Large intestine (tissue), 3 donors: ENCODE measurements around the gene FOXP1. TPM values are rescaled to one million over a fixed set of nuclear protein-coding genes. Genes with fewer than 3 reads are reported as not detected.

Experiments used
- DNase-seq, 2 donors: peaks; one replicate each; pipeline versions ENCODE4 v3.0.0 to v3.0.0-alpha.2; 2013
- H3K27ac ChIP-seq: one replicate; pipeline ENCODE4 v1.5.1; 2013; ENCODE audit warnings: low read length
- H3K27me3 ChIP-seq: 2 replicates; pipeline ENCODE4 v1.6.1; 2013; ENCODE audit warnings: low read length; ENCODE audit not compliant: control insufficient read depth, insufficient read depth
- H3K36me3 ChIP-seq: 2 replicates; pipeline ENCODE4 v1.6.1; 2013; ENCODE audit warnings: low read length; ENCODE audit not compliant: control insufficient read depth, insufficient read depth
- H3K4me1 ChIP-seq: one replicate; pipeline ENCODE4 v1.6.1; 2013; ENCODE audit warnings: low read length; ENCODE audit not compliant: control insufficient read depth, insufficient read depth
- H3K4me3 ChIP-seq: one replicate; pipeline ENCODE4 v1.5.1; 2013; ENCODE audit warnings: low read length
- H3K9me3 ChIP-seq: one replicate; pipeline ENCODE4 v1.6.1; 2013; ENCODE audit warnings: mild to moderate bottlenecking, low read depth, low read length, moderate library complexity; ENCODE audit not compliant: control insufficient read depth
- WGBS: methylation state at CpG from one replicate; pipeline ENCODE4 v1.1.5; 2013; ENCODE audit warnings: low lambda C conversion rate; ENCODE audit not compliant: insufficient coverage; 5-methylcytosine and 5-hydroxymethylcytosine counted together
- polyA plus RNA-seq: library from polyadenylated mRNA; unstranded; fragments of 120-200 nt; gene quantifications from one replicate; pipeline ENCODE4 v1.2.1, GENCODE V29; 2013

The FOXP1 gene
- polyA plus RNA-seq, 1 donor = 64.1 TPM

DNA sequence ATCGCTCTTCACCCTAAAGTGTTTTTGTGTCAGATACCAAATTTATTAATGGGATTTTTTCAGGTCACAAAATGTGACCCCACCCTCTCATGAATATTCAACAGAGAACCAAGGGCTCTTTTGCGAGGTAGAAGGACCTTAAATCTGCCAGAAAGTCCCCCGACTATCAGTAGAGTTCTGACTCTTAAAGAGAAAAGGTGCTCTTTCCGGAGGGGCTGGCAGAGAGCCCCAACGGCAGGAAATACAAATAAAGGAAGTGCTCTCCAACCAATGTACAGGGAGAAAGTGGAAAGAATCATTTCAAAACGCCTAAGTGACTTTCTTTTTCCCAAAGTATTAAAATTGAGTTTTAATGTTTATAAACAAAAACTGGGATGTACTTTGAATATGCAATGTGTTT is 517.2 kb downstream of the FOXP1 start:
- DNase-seq = no peak
- H3K4me1 ChIP-seq = peaks cover 25% of the 10 kb centered on the region
- no peaks in the 10 kb centered on the region for H3K36me3 ChIP-seq
- 20% methylated on average over 1 of the region's 6 CpGs for WGBS
- H3K4me3 ChIP-seq = no peak overlapping the region
- peak overlapping the region; percentile 93 for H3K27ac ChIP-seq
- H3K9me3 ChIP-seq = no peaks in the 10 kb centered on the region
- no peaks in the 10 kb centered on the region for H3K27me3 ChIP-seq

DNA sequence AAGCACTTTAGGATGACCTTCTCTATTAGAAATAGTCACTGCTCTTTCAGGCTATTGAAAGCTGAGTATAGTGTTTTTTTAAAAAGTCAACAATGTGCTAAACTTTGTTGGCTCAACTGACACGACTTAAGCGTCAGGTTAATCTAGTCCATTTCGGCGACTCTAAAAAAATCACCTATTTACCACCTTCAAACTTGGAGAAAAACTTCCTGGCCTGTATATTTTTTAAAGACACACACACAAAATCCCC is 517.8 kb downstream of the FOXP1 start:
- Histone ChIP-seq H3K36me3 (no peaks in the 10 kb centered on the region), H3K9me3 (no peaks in the 10 kb centered on the region), H3K4me3 (peak overlapping the region; percentile 64), H3K27ac (peak overlapping the region; percentile 93), H3K27me3 (no peaks in the 10 kb centered on the region), H3K4me1 (peaks cover 25% of the 10 kb centered on the region)
- DNase-seq = no peak
- WGBS = no CpG with 5 or more reads among the region's 4 CpGs

DNA sequence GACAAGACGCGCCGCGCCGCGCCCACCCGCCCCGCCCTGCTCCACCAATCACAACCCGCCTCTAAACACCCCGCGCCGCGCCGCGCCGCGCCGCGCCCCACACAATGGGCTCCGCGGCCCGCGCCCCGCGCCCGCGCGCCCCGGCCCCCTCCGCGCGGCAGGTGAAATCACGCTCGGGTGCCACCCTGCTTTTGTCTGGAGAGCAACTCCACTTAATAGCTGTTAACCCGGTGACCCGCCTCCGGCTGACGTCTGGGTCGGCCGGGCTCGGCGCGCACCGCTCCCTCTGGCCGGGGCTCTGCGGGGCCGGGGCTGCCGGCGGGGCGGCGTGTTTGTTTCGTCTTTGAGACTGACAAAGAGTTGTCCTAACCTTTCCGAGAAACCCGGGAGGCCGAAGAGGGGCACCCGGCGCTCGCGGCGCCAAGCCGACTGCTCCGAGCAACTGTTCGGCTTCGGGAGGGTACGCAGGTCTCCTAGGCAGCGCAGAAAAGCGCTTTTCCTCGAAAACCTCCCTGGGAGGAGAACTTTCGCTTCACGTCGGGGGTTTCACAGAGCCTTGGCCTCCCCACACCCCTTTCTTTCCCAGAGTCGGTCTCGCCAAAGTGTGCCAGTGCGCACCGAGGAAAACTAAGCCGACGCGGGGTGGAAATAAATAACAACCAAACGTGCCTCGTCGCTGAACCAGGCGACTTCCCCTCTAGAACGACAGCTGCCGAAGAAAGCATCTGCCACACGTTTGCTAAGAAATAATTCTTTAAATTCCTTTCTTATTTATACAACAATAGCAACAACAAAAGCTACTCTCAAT is 518.4 kb downstream of the FOXP1 start:
- H3K4me1 ChIP-seq = peaks cover 25% of the 10 kb centered on the region
- no peaks in the 10 kb centered on the region for H3K27me3 ChIP-seq
- DNase-seq = peak in 1 of 2 donors; percentile 31
- no peaks in the 10 kb centered on the region for H3K9me3 ChIP-seq
- peak overlapping the region; percentile 64 for H3K4me3 ChIP-seq
- WGBS = no CpG with 5 or more reads among the region's 85 CpGs
- peak overlapping the region; percentile 93 for H3K27ac ChIP-seq
- H3K36me3 ChIP-seq = no peaks in the 10 kb centered on the region

DNA sequence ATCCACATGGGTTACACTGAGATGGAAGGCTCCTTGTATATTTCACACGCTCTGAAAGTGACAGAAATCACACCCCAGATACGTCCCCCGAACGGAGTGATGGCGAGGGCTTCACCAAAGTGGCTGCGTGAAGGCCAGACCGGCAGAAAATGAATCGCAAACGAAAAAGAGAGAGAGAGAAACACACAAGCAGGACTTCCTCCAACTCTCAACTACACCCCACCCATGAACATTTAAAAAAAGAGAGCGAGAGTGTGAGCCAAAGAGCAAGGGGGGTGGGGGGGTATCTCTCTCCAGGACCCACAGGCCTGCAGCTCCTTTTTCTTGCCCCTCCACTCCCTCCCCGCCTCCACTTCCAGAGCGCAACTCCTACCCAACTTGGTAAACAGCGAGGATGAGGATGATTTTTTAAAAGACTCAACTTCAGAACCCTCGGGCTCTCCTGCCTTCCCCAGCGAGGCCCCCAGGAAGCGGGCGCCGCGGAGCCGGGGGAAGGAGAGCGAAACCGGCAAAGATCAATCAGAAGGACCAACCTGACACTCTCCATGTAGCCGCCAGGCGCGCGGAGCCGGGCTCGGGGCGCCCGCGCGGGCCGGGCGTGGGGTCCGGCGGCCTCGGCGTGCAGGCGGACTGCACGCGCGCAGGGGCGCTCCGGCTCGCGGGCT is 519.1 kb downstream of the FOXP1 start:
- H3K4me1 ChIP-seq = peaks cover 25% of the 10 kb centered on the region

DNA sequence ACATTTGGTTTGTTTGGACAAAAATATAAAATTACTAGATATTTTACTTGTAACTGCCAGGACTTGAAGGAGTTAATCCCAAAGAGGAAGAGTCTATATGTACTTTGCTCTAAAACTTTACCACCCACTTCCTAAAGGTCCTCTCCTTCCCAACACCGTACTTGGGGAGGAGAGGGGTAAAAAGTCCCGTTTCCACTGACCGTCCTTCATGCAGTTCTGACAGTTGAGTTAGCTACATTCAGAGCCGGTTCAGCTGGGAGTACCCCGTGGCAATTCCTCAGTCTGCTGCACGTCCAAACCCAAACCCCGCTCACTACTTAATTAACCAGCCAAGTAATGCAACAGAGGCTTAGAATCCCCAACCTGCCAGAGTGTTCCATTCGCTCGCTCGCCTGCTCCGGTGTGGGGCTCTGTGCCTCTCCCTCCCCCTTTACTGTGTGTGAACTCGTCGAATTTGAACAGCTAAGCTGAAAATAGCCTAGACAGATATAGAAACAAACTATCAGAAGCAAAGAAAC is 519.7 kb downstream of the FOXP1 start:
- Histone ChIP-seq H3K4me1 (peaks cover 25% of the 10 kb centered on the region), H3K4me3 (peak overlapping the region; percentile 59), H3K36me3 (no peaks in the 10 kb centered on the region), H3K9me3 (no peaks in the 10 kb centered on the region), H3K27me3 (no peaks in the 10 kb centered on the region), H3K27ac (peak overlapping the region; percentile 94)
- WGBS = no CpG with 5 or more reads among the region's 13 CpGs
- DNase-seq = peak; percentile 33 to 77

More for the DNA sequence above, 519.1 kb downstream of the FOXP1 start:
- peak overlapping the region; percentile 59 for H3K4me3 ChIP-seq
- H3K27me3 ChIP-seq = no peaks in the 10 kb centered on the region
- H3K27ac ChIP-seq = peak overlapping the region; percentile 94
- H3K36me3 ChIP-seq = no peaks in the 10 kb centered on the region
- H3K9me3 ChIP-seq = no peaks in the 10 kb centered on the region
- WGBS = no CpG with 5 or more reads among the region's 46 CpGs
- DNase-seq = peak; percentile 61 to 85

DNA sequence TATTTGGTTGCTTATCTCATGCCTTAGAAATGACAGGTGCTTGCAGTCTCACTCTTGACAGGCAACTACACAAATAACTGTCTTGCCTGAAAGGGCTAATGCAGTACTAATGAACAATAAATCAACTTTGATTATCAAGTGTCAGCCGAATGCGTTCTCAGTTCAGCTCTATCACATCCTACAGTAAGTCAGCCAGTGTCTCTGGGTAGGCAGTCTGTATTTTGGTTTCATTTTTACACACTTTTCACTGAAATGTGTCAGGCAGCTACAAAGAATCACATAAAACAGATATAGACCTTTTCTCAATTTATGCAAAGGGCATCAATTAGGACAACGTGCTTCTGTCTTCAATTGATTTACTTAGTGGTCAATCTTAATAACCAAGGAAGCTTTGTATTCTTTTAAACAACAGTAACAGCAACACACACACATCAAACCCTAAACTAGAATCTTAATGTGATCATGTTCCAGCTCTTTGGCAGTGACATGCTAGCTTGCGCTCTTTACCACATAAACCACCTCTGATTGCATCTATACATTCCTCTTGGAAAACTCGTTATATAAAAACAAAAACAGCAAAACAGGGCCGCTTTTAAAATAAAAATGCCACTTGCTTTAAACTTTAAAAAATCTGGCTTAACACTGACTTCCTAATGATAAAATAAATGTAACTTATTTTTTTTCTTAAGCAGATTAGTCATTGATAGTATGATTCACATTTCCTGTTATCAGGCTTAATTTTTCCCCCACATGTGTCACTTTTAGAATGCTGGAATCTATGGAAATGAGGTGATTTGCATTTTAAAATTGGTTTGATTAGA is 520.4 kb downstream of the FOXP1 start:
- no peaks in the 10 kb centered on the region for H3K36me3 ChIP-seq
- H3K27me3 ChIP-seq = no peaks in the 10 kb centered on the region
- H3K4me3 ChIP-seq = peak overlapping the region; percentile 59
- peak overlapping the region; percentile 94 for H3K27ac ChIP-seq
- H3K9me3 ChIP-seq = no peaks in the 10 kb centered on the region
- H3K4me1 ChIP-seq = peaks cover 22% of the 10 kb centered on the region
- DNase-seq = peak; percentile 28 to 73
- WGBS = 60% methylated on average over 1 of the region's 6 CpGs

DNA sequence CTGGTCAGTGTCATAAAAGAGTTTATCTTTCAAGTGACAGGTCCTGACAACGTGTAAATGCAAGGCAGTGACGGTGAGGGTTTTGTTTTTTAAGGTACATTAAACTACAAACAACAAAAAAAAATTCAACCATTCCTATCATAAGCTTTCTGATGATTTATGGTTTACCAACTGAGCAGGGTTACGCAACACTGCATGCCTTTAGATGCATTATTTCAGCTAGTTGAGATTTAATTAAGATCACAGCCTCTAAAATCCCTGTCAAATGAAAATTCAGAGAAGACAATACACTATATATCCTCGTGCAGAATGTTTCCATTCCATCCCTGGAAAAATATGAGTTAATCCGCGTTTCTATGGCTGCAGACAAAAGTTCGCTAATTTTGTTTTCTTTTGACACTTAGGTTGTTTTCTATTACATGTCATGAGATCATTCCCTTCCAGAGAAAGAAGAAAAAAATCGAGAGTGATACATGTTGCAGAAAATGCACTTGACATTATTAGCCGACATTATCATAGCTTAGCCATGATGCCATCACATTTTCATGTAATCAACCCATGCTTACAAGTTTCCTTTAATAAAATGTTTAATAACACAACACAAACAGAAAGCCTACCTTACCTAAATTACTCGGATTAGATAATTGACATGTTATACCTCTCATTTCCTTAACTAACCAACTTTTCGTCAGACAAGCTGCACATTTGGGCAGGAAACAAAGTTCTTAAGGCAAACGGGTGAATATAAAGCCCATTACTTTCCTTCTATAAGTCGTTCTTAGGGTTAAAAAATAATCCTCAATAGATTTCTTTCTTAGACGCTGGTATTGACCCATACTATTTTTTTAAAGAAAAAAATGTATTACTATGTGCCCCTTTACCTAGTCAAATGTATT is 521.2 kb downstream of the FOXP1 start:
- no peaks in the 10 kb centered on the region for H3K27me3 ChIP-seq
- no peaks in the 10 kb centered on the region for H3K36me3 ChIP-seq
- WGBS = 29% methylated on average over 5 of the region's 14 CpGs
- peaks cover 28% of the 10 kb centered on the region for H3K4me1 ChIP-seq
- peak overlapping the region; percentile 59 for H3K4me3 ChIP-seq
- H3K9me3 ChIP-seq = no peaks in the 10 kb centered on the region
- peak overlapping the region; percentile 94 for H3K27ac ChIP-seq
- peak in 1 of 2 donors; percentile 51 for DNase-seq

DNA sequence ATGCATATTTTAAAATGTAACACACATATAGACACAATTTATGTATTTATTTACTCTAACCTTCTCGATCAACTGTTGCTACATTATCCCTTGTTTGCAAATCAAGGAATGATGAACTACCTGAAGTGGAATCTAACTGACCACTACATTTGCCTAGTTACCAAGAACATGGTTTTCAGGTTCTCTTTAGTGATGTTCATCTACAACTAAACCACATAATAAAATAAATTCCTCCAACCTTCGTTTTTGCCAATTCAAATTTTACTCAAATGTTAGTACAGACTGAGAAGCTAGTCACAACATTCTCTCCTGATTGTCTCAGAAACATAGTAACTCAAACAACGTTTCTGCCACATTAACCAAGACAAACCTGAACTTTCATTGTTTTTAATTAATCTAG is 521.9 kb downstream of the FOXP1 start:
- 39% methylated on average over 3 of the region's 3 CpGs for WGBS
- Histone ChIP-seq H3K4me3 (no peak overlapping the region), H3K27me3 (no peaks in the 10 kb centered on the region), H3K27ac (peak overlapping the region; percentile 94), H3K9me3 (no peaks in the 10 kb centered on the region), H3K36me3 (no peaks in the 10 kb centered on the region), H3K4me1 (peaks cover 25% of the 10 kb centered on the region)
- DNase-seq = no peak

DNA sequence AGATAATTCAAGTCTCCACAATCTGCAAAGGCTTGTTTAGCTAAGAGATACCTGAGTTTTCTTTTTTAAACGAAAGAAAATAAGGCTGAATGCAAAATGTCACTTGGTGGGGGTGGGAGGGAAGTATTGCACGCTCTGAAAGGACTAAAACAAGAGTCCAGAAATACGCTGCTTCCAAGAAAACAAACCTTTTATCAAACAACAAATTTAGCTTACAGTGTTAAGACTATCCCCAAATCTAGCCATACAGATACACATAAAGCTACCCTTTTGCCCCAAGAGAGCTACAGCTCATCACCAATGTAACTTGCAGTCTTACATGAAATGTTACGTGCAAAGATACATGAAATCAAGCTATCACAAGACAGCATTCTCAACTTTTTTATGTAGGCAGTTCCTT is 522.5 kb downstream of the FOXP1 start:
- H3K27me3 ChIP-seq = no peaks in the 10 kb centered on the region
- H3K36me3 ChIP-seq = no peaks in the 10 kb centered on the region
- peak overlapping the region; percentile 94 for H3K27ac ChIP-seq
- H3K4me3 ChIP-seq = no peak overlapping the region
- peaks cover 26% of the 10 kb centered on the region for H3K4me1 ChIP-seq
- DNase-seq = no peak
- 60% methylated on average over 1 of the region's 4 CpGs for WGBS
- no peaks in the 10 kb centered on the region for H3K9me3 ChIP-seq
